RKO (cell line): ENCODE results near the gene PLAAT1.

Experiments
- DNase-seq: peaks from one replicate; pipeline ENCODE4 v3.0.0-alpha.2; 2016; ENCODE audit warnings: low spot score

Gene PLAAT1

GRCh38 chr3:193240850-193241706, at the start of gene PLAAT1:
Gene PLAAT1, plus strand, starts transcription at chr3:193241222. Its CDS starts 14,429 bp downstream, at chr3:193255651.
- DNase-seq, result peak; percentile 80

DNA sequence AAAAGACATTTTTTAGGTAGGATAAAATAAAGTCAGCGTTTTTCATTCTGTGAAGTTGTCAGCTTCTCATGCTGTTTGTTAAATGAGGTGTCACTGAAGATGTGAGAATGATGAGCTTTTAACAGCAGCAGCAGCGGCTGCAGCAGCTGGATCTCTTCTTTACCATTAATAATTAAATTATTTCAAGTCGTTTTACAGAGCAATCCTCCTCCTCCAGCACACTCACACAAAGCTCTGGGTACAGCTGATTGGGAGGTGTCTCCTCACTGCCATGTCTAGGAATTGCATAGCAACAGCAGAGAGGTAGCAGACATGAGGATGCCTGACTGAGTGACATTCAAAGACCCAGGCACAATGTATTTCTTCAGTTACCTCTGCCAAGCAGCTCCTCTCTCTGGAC, 46.7 kb upstream of the PLAAT1 start:
- DNase-seq, result no peak

- no peak for DNase-seq
These were observed 44.3 kb upstream of the PLAAT1 start for GRCh38 chr3:193196746-193197145.

- DNase-seq, result no peak
These were observed 33.4 kb upstream of the PLAAT1 start for GRCh38 chr3:193207290-193208273.

DNA sequence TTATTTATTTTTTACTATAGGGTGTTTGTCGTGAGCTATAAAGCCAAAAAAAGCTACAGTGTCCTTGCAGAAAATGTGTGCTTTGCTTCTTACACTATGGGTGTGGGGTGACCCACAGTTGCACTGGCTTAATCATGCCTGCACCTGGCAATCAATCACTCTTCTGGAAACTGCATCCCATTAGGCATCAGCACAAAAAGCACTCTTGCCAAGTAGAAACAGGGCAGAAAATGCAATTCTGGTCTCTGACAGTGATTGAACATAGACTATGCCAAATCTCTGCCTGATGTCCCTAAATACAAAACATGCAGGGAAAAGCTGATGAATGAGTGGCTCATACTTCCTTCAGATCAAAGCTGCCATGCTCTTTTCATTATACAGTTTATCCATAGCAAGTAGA, 30.4 kb upstream of the PLAAT1 start:
- no peak for DNase-seq

- DNase-seq, result no peak
These were observed 29.8 kb upstream of the PLAAT1 start for GRCh38 chr3:193211173-193211572.

DNA sequence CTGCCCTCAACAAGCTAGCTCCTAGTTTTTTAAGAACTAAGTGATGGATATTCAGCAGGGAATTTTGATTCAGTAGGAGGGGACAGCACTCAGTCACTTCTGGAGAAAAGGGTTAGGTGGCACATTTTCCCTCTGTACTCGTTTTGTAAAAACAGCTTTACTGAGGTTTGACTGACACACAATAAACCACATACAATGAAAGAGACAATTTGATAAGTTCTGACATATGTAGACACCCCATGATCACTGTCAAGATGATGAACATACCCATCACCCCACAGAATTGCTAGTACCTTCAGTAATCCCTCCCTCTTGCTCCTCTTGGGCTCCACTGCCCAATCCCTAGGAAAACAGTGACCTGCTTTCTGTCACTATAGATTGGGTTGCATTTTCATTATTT, 29.0 kb upstream of the PLAAT1 start:
- DNase-seq, result no peak

- DNase-seq, result no peak
These were observed 28.2 kb upstream of the PLAAT1 start for GRCh38 chr3:193212844-193213243.

DNA sequence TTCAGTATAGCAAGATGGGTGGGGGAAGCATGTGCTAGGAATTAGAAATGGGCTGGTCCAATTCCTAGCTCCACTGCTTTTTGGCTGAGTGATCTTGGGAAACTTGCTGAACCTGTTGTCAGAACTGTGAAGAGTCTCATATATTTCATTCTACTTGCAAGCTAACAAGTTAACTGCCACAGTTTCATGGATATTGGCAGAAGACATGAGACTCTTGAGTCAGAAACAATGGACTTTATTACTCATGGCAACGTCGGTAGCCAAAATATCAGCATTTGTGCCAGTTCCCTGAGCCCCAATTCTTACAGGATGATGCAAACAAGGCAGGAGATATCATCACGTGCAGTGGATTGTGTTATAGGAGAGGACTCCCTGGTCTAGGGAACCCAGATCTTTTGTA, 26.6 kb upstream of the PLAAT1 start:
- DNase-seq, result peak; percentile 37

GRCh38 chr3:193225302-193226125, 15.5 kb upstream of the PLAAT1 start:
- DNase-seq, result no peak

- no peak for DNase-seq
These were observed 12.8 kb upstream of the PLAAT1 start for GRCh38 chr3:193228206-193228605.

DNA sequence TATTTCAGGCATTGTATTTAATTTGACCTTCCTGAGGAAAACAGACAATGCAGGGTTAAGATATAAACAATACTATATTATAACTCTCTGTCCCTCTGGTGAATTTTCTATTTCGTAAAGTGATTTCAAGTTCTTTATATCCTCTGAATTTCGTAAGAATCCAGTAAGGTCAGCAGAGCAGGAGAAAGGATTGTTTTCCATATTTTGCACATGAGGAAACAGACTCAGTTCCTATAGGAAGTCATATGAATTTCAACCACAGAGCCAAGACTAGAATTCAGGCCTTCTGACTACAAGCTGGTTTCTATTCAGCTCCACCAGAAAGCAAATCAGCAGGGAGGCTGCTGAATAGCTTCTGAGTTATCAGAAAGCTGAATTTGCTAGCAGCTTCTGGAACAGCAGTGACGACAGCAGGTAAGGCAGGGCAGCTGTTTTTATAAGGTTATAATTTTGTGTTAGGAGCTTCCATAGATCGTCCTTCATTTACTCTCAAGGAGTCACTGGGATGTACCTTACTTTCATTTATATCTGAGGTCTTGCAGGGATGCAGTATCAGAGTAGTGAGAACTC, 11.1 kb upstream of the PLAAT1 start:
- no peak for DNase-seq

DNA sequence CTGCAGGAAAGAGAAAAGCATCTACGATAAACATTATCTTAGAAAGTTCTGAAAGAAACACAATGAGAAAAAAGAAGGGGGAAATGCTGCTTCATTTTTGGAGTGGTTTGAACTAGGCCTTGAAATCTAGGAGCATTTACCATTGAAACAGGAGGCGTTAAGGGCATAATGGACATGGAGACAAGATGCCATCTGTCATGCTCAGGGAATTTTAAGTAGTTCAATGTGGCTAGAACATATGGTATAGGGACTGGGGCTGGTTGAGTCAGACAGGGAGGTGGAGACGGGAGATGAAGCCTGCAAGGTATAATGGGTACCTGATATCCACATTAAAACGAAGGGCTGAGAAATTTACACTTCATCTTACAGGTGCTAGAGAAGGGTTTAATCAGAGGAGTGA, 10.4 kb upstream of the PLAAT1 start:
- DNase-seq, result no peak

- no peak for DNase-seq
These were observed 9.8 kb upstream of the PLAAT1 start for GRCh38 chr3:193231201-193231600.

GRCh38 chr3:193236599-193236998, 4.4 kb upstream of the PLAAT1 start:
- no peak for DNase-seq

GRCh38 chr3:193237030-193237429, 4.0 kb upstream of the PLAAT1 start:
- DNase-seq, result no peak

DNA sequence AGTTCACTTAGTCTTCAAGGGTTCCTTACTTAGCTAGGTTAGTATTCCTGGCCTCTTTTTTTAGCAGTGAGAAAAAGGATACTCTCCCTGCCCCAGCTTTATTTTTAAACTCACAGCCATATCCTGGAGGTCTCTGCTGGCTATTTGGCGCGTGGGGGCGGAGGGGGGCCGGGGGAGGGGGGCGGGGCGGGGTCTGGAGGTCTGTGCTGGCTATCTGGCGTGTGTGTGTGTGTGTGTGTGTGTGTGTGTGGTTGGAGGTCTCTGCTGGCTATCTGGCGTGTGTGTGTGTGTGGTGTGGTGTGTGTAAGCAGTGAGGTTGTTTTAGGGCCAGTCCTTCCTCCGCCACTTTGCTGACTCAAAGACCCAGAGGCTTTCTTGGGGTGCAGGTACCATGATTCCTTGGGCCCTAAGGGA, 579 bp upstream of the PLAAT1 start:
- no peak for DNase-seq

GRCh38 chr3:193241716-193242115, 694 bp downstream of the PLAAT1 start:
- no peak for DNase-seq

GRCh38 chr3:193243571-193243970, 2.5 kb downstream of the PLAAT1 start:
- no peak for DNase-seq

GRCh38 chr3:193248848-193249468, 7.9 kb downstream of the PLAAT1 start:
- DNase-seq, result no peak

GRCh38 chr3:193250492-193250891, 9.5 kb downstream of the PLAAT1 start:
- DNase-seq, result no peak
